Mesothelial cell of epicardium (in vitro differentiated cells): ENCODE data around the gene CUBN. TPM values are rescaled to one million over a fixed set of nuclear protein-coding genes. Genes with fewer than 3 reads are reported as not detected.
A peak's percentile ranks its signal among the peaks of the same experiment; 100 is the strongest.

Experiments
- DNase-seq, 2 experiments: peaks; one replicate each; pipeline ENCODE4 v3.0.0; 2021; ENCODE audit warnings: low spot score in 2 of 2; ENCODE audit not compliant: unreplicated experiment in 2 of 2
- H3K27ac Mint-ChIP-seq: 2 replicates; pipeline ENCODE4 v1.8.0; 2021; ENCODE audit warnings: mixed read lengths
- H3K27me3 Mint-ChIP-seq: 2 replicates; pipeline ENCODE4 v1.8.0; 2021; ENCODE audit warnings: low read depth, mixed read lengths
- H3K36me3 Mint-ChIP-seq: 2 replicates; pipeline ENCODE4 v1.8.0; 2021; ENCODE audit warnings: mixed read lengths
- H3K4me1 Mint-ChIP-seq: 2 replicates; pipeline ENCODE4 v1.8.0; 2021; ENCODE audit warnings: mixed read lengths
- H3K4me3 Mint-ChIP-seq: 2 replicates; pipeline ENCODE4 v1.8.0; 2021; ENCODE audit warnings: mild to moderate bottlenecking, moderate library complexity, mixed read lengths
- H3K9me3 Mint-ChIP-seq: 2 replicates; pipeline ENCODE4 v1.8.0; 2021; ENCODE audit warnings: mixed read lengths
- total RNA-seq: library from RNA; stranded (reverse); gene quantifications from 3 replicates; pipeline ENCODE4 v1.2.1, GENCODE V29; 2021
- TF ChIP-seq, protein P1 (sequence below): fragments of 200-600 bp; sonication (generic); IDR thresholded peaks from one replicate; pipeline ENCODE4 v1.5.0; 2021; ENCODE audit warnings: antibody characterized with exemption; ENCODE audit not compliant: unreplicated experiment

CUBN gene
- total RNA-seq, 1 donor from 2014 or later: 1.5 TPM

DNA sequence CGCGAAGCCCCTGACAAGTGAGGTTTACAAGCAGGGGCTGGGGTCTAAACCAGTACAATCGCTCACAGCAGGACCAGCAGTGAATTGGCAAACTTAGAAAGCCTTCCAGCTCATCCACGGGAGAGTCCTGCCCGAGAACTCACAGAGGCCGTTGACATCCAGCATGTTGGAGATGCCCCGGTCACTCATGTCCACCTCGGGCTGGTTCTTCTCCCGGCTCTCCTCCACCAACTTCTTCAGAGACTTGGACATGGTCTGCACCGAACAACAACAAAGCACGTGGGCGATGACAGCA lies 312.8 kb downstream of the CUBN start:
- TF ChIP-seq, protein P1, sequence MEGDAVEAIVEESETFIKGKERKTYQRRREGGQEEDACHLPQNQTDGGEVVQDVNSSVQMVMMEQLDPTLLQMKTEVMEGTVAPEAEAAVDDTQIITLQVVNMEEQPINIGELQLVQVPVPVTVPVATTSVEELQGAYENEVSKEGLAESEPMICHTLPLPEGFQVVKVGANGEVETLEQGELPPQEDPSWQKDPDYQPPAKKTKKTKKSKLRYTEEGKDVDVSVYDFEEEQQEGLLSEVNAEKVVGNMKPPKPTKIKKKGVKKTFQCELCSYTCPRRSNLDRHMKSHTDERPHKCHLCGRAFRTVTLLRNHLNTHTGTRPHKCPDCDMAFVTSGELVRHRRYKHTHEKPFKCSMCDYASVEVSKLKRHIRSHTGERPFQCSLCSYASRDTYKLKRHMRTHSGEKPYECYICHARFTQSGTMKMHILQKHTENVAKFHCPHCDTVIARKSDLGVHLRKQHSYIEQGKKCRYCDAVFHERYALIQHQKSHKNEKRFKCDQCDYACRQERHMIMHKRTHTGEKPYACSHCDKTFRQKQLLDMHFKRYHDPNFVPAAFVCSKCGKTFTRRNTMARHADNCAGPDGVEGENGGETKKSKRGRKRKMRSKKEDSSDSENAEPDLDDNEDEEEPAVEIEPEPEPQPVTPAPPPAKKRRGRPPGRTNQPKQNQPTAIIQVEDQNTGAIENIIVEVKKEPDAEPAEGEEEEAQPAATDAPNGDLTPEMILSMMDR: no peak
- peaks cover 6% of the 10 kb centered on the region for H3K9me3 Mint-ChIP-seq
- peaks cover 24% of the 10 kb centered on the region for H3K4me1 Mint-ChIP-seq
- peaks cover 3% of the 10 kb centered on the region for H3K27me3 Mint-ChIP-seq
- DNase-seq: no peak
- peaks cover 1% of the 10 kb centered on the region for H3K36me3 Mint-ChIP-seq
- peak overlapping the region; percentile 94 for H3K27ac Mint-ChIP-seq
- H3K4me3 Mint-ChIP-seq: peak overlapping the region; percentile 90

DNA sequence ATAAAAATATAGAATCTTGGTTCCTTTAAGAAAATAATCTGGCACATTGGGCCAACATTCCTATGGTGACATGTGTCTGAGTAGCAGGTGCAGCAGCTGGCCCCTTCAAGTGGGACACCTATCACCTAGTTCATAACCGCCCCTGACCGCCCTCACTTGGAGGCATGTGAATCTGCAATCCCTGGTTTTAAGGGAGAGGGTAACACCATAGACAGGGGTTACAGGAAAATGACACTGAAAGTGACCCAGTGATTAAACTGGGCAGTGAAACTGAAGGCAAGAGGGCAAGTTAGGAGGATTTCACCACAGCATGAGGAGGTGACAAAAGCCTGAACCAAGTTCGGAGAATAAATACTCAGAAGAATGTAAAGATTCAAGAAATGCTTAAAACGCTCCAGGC lies 313.4 kb downstream of the CUBN start:
- Mint-ChIP-seq H3K9me3 (peaks cover 2% of the 10 kb centered on the region), H3K4me1 (peaks cover 24% of the 10 kb centered on the region), H3K27ac (peak overlapping the region; percentile 76), H3K27me3 (peaks cover 3% of the 10 kb centered on the region), H3K4me3 (peak overlapping the region; percentile 90), H3K36me3 (peaks cover 3% of the 10 kb centered on the region)
- DNase-seq: no peak
- TF ChIP-seq, protein P1: no peak

DNA sequence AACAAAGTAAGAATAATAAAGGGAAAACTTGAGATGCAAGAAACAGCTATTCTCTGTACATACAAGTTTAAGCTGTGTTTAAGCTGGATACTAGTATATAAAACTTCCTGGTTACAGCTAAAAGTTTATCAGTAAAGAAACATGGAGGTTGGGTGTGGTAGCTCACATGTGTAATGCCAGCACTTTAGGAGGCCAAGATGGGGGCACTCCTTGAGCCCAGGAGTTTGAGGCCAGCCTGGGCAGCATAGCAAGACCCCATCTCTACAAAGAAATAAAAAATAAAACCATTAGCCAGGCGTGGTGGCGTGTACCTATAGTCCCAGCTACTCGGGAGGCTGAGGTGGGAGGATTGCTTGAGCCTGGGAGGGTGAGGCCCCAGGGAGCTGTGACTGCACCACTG lies 315.6 kb downstream of the CUBN start:
- no peaks in the 10 kb centered on the region for H3K9me3 Mint-ChIP-seq
- H3K36me3 Mint-ChIP-seq: peaks cover 3% of the 10 kb centered on the region
- TF ChIP-seq, protein P1: no peak
- no peak overlapping the region for H3K4me3 Mint-ChIP-seq
- no peak overlapping the region for H3K27ac Mint-ChIP-seq
- H3K4me1 Mint-ChIP-seq: peaks cover 24% of the 10 kb centered on the region
- DNase-seq: no peak
- H3K27me3 Mint-ChIP-seq: no peaks in the 10 kb centered on the region

DNA sequence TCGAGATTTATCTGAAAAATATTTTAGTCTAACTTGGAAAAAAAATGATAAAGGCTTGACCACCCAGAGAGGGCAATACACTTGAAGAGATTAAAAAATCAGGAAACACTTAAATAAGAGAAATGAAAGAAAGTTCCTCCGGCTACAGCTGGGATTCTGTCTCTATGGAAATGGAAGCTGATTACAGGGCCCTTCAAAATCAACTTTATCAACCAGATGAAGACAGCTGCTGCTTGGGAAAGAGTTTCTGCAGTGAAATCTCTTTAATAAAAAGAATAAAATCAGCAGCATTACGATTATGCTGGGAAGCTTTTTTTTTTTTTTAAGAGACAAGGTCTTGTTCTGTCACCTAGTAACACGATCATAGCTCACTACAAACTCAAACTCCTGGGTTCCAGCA lies 316.9 kb downstream of the CUBN start:
- H3K27ac Mint-ChIP-seq: no peak overlapping the region
- no peaks in the 10 kb centered on the region for H3K9me3 Mint-ChIP-seq

DNA sequence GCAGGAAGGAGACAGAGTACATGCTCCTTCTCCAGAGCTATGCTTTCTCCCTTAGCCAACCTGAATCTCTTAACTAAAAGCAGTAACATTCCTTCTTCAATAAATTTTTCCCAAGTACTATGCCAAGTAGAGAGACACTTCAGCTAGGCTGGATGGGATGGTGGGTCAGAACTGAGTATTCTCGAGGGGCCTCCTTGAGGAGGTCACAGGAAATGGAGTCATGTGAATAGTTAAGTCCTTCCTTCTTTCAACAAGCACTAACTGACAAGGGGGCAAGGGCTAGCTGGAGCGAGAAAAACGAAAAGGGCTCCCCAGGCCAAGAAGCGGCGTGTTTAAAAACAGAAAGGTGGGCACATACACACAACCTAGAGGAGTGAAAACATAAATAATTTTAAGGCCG lies 317.8 kb downstream of the CUBN start:
- peaks cover 15% of the 10 kb centered on the region for H3K4me1 Mint-ChIP-seq
- H3K4me3 Mint-ChIP-seq: no peak overlapping the region

More for the DNA sequence above, 316.9 kb downstream of the CUBN start:
- Mint-ChIP-seq H3K36me3 (peaks cover 3% of the 10 kb centered on the region), H3K27me3 (no peaks in the 10 kb centered on the region), H3K4me1 (peaks cover 19% of the 10 kb centered on the region), H3K4me3 (no peak overlapping the region)
- no peak for DNase-seq
- TF ChIP-seq, protein P1: no peak

More for the DNA sequence above, 317.8 kb downstream of the CUBN start:
- Mint-ChIP-seq H3K36me3 (peaks cover 9% of the 10 kb centered on the region), H3K27me3 (no peaks in the 10 kb centered on the region), H3K9me3 (no peaks in the 10 kb centered on the region), H3K27ac (no peak overlapping the region)
- TF ChIP-seq, protein P1: no peak
- no peak for DNase-seq
